H1 (cell line): ENCODE measurements around the gene SPSB3. TPM values are rescaled to one million over a fixed set of nuclear protein-coding genes. Genes with fewer than 3 reads are reported as not detected.

Source experiments
- CTCF ChIA-PET: fragments of 300-600 bp; sonication (Branson Sonifier 250); formaldehyde crosslinking; loops from one replicate; lab custom pipeline; 2021; ENCODE audit not compliant: partially characterized antibody; lab: Charles Lee
- POLR2A ChIA-PET: fragments of 300-600 bp; sonication (Branson Sonifier 250); formaldehyde crosslinking; loops from one replicate; lab custom pipeline; 2021; ENCODE audit warnings: inconsistent platforms; ENCODE audit not compliant: partially characterized antibody; lab: Charles Lee
- DNase-seq, 2 experiments: peaks; one replicate each; pipeline versions ENCODE4 v3.0.0 to v3.0.0-alpha.2; 2010 to 2022; ENCODE audit warnings: low spot score in 2 of 2, low read depth in 1 of 2, mixed read lengths in 1 of 2
- FAIRE-seq: peaks from 2 replicates; lab custom pipeline; 2011; peaks lifted over from hg19 to GRCh38; lab: Jason Lieb, UNC
- H2AFZ ChIP-seq: 2 replicates; pipeline ENCODE4 v1.8.1; 2012; ENCODE audit warnings: low read length, inconsistent platforms
- H2AK5ac ChIP-seq: 2 replicates; pipeline ENCODE4 v1.6.1; 2013; ENCODE audit warnings: low read depth, low read length
- H2BK120ac ChIP-seq: replicated peaks from 2 replicates; pipeline ENCODE3; 2013; ENCODE audit warnings: low read depth, low read length, inconsistent platforms
- H2BK12ac ChIP-seq: 2 replicates; pipeline ENCODE4 v1.6.1; 2013; ENCODE audit warnings: low read depth, low read length
- H2BK15ac ChIP-seq: 2 replicates; pipeline ENCODE4 v1.6.1; 2013; ENCODE audit warnings: low read length
- H2BK20ac ChIP-seq: 2 replicates; pipeline ENCODE4 v1.6.1; 2013; ENCODE audit warnings: low read length
- H2BK5ac ChIP-seq: 2 replicates; pipeline ENCODE4 v1.6.1; 2013; ENCODE audit warnings: low read depth, low read length
- H3K14ac ChIP-seq: 2 replicates; pipeline ENCODE4 v1.6.1; 2013; ENCODE audit warnings: inconsistent platforms; ENCODE audit not compliant: insufficient read length
- H3K18ac ChIP-seq: 2 replicates; pipeline ENCODE4 v1.6.1; 2013; ENCODE audit warnings: low read length; ENCODE audit errors: extremely low read depth
- H3K23ac ChIP-seq: 2 replicates; pipeline ENCODE4 v1.6.1; 2013; ENCODE audit warnings: inconsistent platforms; ENCODE audit not compliant: insufficient read length
- H3K23me2 ChIP-seq: 2 replicates; pipeline ENCODE4 v1.6.1; 2013; ENCODE audit warnings: low read depth, low read length
- H3K27ac ChIP-seq: 2 replicates; pipeline ENCODE4 v1.6.1; 2011; ENCODE audit warnings: low read depth, low read length, inconsistent platforms
- H3K27me3 ChIP-seq, 4 experiments: replicated peaks in 1 of 4; 1 replicate in 1 of 4; 2 replicates in 3 of 4; pipeline versions ENCODE4 v1.6.1 to v1.8.1; 2011 to 2013; ENCODE audit warnings: low read length in 3 of 4, mild to moderate bottlenecking in 3 of 4, inconsistent platforms in 2 of 4, mixed read lengths in 2 of 4, moderate library complexity in 1 of 4; ENCODE audit not compliant: control insufficient read depth in 3 of 4, insufficient read depth in 3 of 4; ENCODE audit errors: extremely low read depth in 1 of 4
- H3K36me3 ChIP-seq, 4 experiments: 2 replicates each; pipeline versions ENCODE4 v1.6.1 to v1.8.1; 2011 to 2013; ENCODE audit warnings: mild to moderate bottlenecking in 4 of 4, low read length in 3 of 4, moderate library complexity in 2 of 4, control low read depth in 1 of 4, inconsistent platforms in 1 of 4; ENCODE audit not compliant: insufficient read depth in 4 of 4, control insufficient read depth in 2 of 4
- H3K4ac ChIP-seq: replicated peaks from 2 replicates; pipeline ENCODE3; 2013; ENCODE audit warnings: low read length, low read depth, mixed read lengths, inconsistent platforms; ENCODE audit not compliant: insufficient read length
- H3K4me1 ChIP-seq, 4 experiments: replicated peaks in 1 of 4; 1 replicate in 1 of 4; 2 replicates in 3 of 4; pipeline versions ENCODE4 v1.6.1 to v1.8.1; 2011 to 2013; ENCODE audit warnings: low read length in 3 of 4, inconsistent platforms in 2 of 4, mixed read lengths in 1 of 4; ENCODE audit not compliant: insufficient read depth in 4 of 4, control insufficient read depth in 3 of 4
- H3K4me2 ChIP-seq, 2 experiments: 2 replicates each; pipeline versions ENCODE4 v1.6.1 to v1.8.1; 2011 to 2013; ENCODE audit warnings: low read depth in 2 of 2, low read length in 2 of 2, control low read depth in 1 of 2, inconsistent platforms in 1 of 2, mild to moderate bottlenecking in 1 of 2; ENCODE audit not compliant: insufficient read depth in 1 of 2
- H3K4me3 ChIP-seq, 4 experiments: fragments of 200-600, 300-600 bp in 1 of 4; sonication (generic), shearing (Covaris generic), sonication (Bioruptor Twin) in 1 of 4; 2 replicates each; pipeline versions ENCODE4 v1.5.1 to v1.8.1; 2011 to 2016; ENCODE audit warnings: low read length in 4 of 4, low read depth in 3 of 4, control low read depth in 2 of 4, inconsistent platforms in 2 of 4, mild to moderate bottlenecking in 2 of 4, mixed read lengths in 1 of 4, moderate library complexity in 1 of 4; ENCODE audit not compliant: insufficient read depth in 2 of 4; ENCODE audit errors: extremely low read depth in 1 of 4
- H3K56ac ChIP-seq: replicated peaks from 2 replicates; pipeline ENCODE3; 2013; ENCODE audit warnings: low read depth, mild to moderate bottlenecking, mixed read lengths, low read length, inconsistent platforms; ENCODE audit not compliant: insufficient read length
- H3K79me1 ChIP-seq: 2 replicates; pipeline ENCODE4 v1.6.1; 2013; ENCODE audit warnings: low read depth, low read length, control low read depth
- H3K79me2 ChIP-seq, 2 experiments: 2 replicates each; pipeline versions ENCODE4 v1.6.1 to v1.8.1; 2012 to 2013; ENCODE audit warnings: low read length in 2 of 2, mild to moderate bottlenecking in 2 of 2, inconsistent platforms in 1 of 2; ENCODE audit not compliant: insufficient read depth in 2 of 2, control insufficient read depth in 1 of 2
- H3K9ac ChIP-seq, 4 experiments: replicated peaks in 1 of 4; 1 replicate in 1 of 4; 2 replicates in 3 of 4; pipeline versions ENCODE4 v1.6.1 to v1.8.1; 2011 to 2013; ENCODE audit warnings: low read depth in 3 of 4, low read length in 3 of 4, control low read depth in 2 of 4, mild to moderate bottlenecking in 2 of 4, moderate library complexity in 2 of 4, inconsistent platforms in 1 of 4; ENCODE audit errors: extremely low read depth in 1 of 4
- H3K9me3 ChIP-seq, 2 experiments: 2 replicates each; pipeline versions ENCODE4 v1.6.1 to v1.8.1; 2012 to 2013; ENCODE audit warnings: mild to moderate bottlenecking in 2 of 2, moderate library complexity in 2 of 2, control low read depth in 1 of 2, inconsistent platforms in 1 of 2, low read depth in 1 of 2, low read length in 1 of 2, mixed read lengths in 1 of 2; ENCODE audit not compliant: insufficient read depth in 2 of 2
- H4K20me1 ChIP-seq, 2 experiments: replicated peaks in 1 of 2; 2 replicates each; pipeline versions ENCODE3 to v1.8.1; 2011 to 2013; ENCODE audit warnings: inconsistent platforms in 2 of 2, low read length in 2 of 2, mild to moderate bottlenecking in 1 of 2; ENCODE audit not compliant: insufficient read depth in 2 of 2, control insufficient read depth in 1 of 2
- H4K5ac ChIP-seq: 2 replicates; pipeline ENCODE4 v1.6.1; 2013; ENCODE audit warnings: low read length, low read depth, mixed read lengths, inconsistent platforms; ENCODE audit not compliant: insufficient read length
- H4K8ac ChIP-seq: 2 replicates; pipeline ENCODE4 v1.8.0; 2013; ENCODE audit warnings: mild to moderate bottlenecking, moderate library complexity, low read length, inconsistent platforms; ENCODE audit not compliant: insufficient read depth; ENCODE audit errors: extremely low read depth
- H4K91ac ChIP-seq: replicated peaks from 2 replicates; pipeline ENCODE3; 2013; ENCODE audit warnings: low read length, mixed read lengths, inconsistent platforms; ENCODE audit not compliant: insufficient read length
- BRCA1 ChIP-seq: IDR thresholded peaks from 2 replicates; pipeline ENCODE4 v1.6.1; 2012; ENCODE audit warnings: low read depth, low read length, improper control_type of control experiment
- CREB1 ChIP-seq: IDR thresholded peaks from 2 replicates; pipeline ENCODE4 v1.6.1; 2012; ENCODE audit warnings: inconsistent platforms
- CTBP2 ChIP-seq: IDR thresholded peaks from 2 replicates; pipeline ENCODE4 v1.7.0; 2011; ENCODE audit warnings: borderline replicate concordance, mild to moderate bottlenecking, moderate library complexity, mixed read lengths, low read length; ENCODE audit not compliant: insufficient read depth, insufficient read length
- WGBS, 2 experiments: shearing (Covaris generic) in 1 of 2; methylation state at CpG; one replicate each; pipeline versions ENCODE4 v1.1.6 to v1.1.7; 2013 to 2015; ENCODE audit warnings: low lambda C conversion rate in 2 of 2, mixed read lengths in 2 of 2, inconsistent platforms in 1 of 2, low coverage in 1 of 2, missing lambda C conversion rate in 1 of 2; ENCODE audit not compliant: insufficient replicate concordance in 2 of 2, insufficient coverage in 1 of 2, insufficient read length in 1 of 2; ENCODE audit errors: extremely low coverage in 1 of 2, missing lambda C conversion rate in 1 of 2; 5-methylcytosine and 5-hydroxymethylcytosine counted together
- long read RNA-seq, 2 experiments: library from RNA in 1 of 2; library from capped mRNA in 1 of 2; stranded (forward); transcript quantifications; one replicate each; pipeline ENCODE4 v2.0.0, GENCODE V29; 2021; ENCODE audit warnings: inconsistent platforms in 1 of 2
- polyA minus RNA-seq, 3 experiments: library from RNA; depleted of rRNA, polyadenylated mRNA; stranded (reverse); fragments of >200 nt; gene quantifications; 1 replicate in 2 of 3; 2 replicates in 1 of 3; pipeline ENCODE4 v1.2.3, GENCODE V29; 2011
- polyA plus RNA-seq, 7 experiments: library from polyadenylated mRNA; depleted of rRNA in 3 of 7; stranded (reverse) in 5 of 7; unstranded in 2 of 7; fragments of >200 nt in 5 of 7; fragments of 200-250 nt in 2 of 7; gene quantifications; 1 replicate in 5 of 7; 2 replicates in 1 of 7; 4 replicates in 1 of 7; pipeline versions ENCODE4 v1.2.1 to v1.2.3, GENCODE V29; 2011 to 2013; ENCODE audit warnings: missing spikeins in 2 of 7, mixed read lengths in 2 of 7
- total RNA-seq: library from RNA; stranded (reverse); fragmentation: NEBNext Ultra II Directional; extraction: Animal tissue kit (Norgen Biotek cat#: 25700); gene quantifications from 2 replicates; pipeline ENCODE4 v1.2.1, GENCODE V29; 2021
- TF ChIP-seq, protein P1 (sequence below), 3 experiments: IDR thresholded peaks; 1 replicate in 2 of 3; 2 replicates in 1 of 3; pipeline versions ENCODE4 v1.5.1 to v1.6.1; 2011; ENCODE audit warnings: low read length in 3 of 3, mild to moderate bottlenecking in 3 of 3, inconsistent platforms in 2 of 3, low read depth in 1 of 3, moderate library complexity in 1 of 3; ENCODE audit not compliant: insufficient read depth in 1 of 3; ENCODE audit errors: control extremely low read depth in 1 of 3

Gene SPSB3
- total RNA-seq (22.5 and 25.3 TPM in 2 replicates), polyA plus RNA-seq (2011; rRNA removed) (37.8 and 60.1 TPM in 2 replicates), polyA minus RNA-seq (2011; rRNA and poly(A)+ RNA removed) (9.8 and 10.4 TPM in 2 replicates)
- polyA plus RNA-seq (2011; cell fraction: cytosol; rRNA removed): 45.6 TPM
- polyA plus RNA-seq (2011; cell fraction: nucleus; rRNA removed): 113 TPM
- polyA plus RNA-seq (2012, experiment 1 of 2): 24.3 to 39.4 TPM (median 30.0 TPM) in 4 replicates
- polyA plus RNA-seq (2012, experiment 2 of 2): 20.6 TPM
- polyA plus RNA-seq (2013, experiment 1 of 2): 19.3 TPM
- polyA plus RNA-seq (2013, experiment 2 of 2): 16.6 TPM
- polyA minus RNA-seq (2011; cell fraction: cytosol; rRNA and poly(A)+ RNA removed): 12.6 TPM
- polyA minus RNA-seq (2011; cell fraction: nucleus; rRNA and poly(A)+ RNA removed): 24.4 TPM
- long read RNA-seq, experiment 1, transcript SPSB3-208 (7 exons, 1,784 nt): minor isoform, 5 of 25 reads
- long read RNA-seq, experiment 1, transcript SPSB3-201 (6 exons, 1,449 nt): major isoform, 9 of 25 reads
- long read RNA-seq, experiment 1, partial matches to known transcripts: 3 of 25 reads
- long read RNA-seq, experiment 1, other reads (novel, unspliced or antisense): 7 of 25 reads
- long read RNA-seq, experiment 2, transcript SPSB3-208 (7 exons, 1,784 nt): major isoform, 11 of 26 reads
- long read RNA-seq, experiment 2, partial matches to known transcripts: 1 of 26 reads
- long read RNA-seq, experiment 2, other reads (novel, unspliced or antisense): 4 of 26 reads

DNA sequence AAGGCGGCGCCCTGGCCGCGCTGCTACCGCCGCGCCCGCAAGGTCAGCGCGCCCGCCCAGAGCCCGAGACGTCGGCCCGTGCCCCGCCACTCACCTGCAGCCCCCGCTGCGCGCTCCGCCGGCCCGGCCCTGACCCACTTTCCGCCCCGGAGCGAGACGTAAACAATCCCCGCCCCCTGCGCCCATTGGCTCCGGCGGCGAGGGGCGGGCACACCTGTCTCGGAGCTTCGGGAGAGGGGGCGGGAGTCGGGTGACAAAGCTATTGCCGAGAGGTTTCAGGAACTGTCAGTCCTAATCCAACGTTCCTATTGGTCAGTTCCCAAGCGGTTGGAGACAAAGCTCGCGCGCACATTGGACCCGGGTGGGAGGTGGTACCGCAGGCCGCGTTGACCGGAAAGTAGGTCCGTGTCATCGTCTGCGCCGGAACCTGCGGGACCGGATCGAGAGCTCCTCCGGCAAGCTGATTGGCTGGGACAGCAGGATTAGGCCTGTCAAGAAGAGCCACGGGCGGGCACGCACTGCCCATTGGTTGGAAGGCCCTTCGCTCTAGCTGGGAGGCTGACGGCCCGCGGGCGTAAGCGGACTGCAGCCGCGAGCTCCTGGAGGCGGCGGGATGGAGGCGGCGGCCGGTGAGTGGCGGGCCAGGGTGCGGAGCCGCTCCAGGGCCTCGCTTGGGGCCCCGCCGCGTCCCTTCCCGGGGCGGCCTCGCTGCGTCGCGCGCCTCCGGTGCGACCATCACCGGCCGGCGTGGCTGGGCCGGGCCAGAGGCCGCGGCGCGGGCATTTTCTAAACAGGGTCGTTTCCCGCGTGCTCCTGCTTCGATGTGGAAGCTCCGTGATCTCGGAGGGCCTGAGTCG lies at the start of gene SPSB3, which contains the start of gene NUBP2:
Gene SPSB3 (minus strand): TSS at position 164 of the 857 bp plus-strand sequence. CDS start 1,088 bp downstream, outside the sequence.
Gene NUBP2 (plus strand): TSS at position 553 of the 857 bp plus-strand sequence. CDS start 61 bp downstream, at position 614.
- Histone ChIP-seq H3K27ac (peak within 1 kb of the TSS; percentile 39; the same call in 1 of the 2 replicates), H3K27me3 (no peaks in the 10 kb centered on the region), H2BK120ac (no peak within 1 kb of the TSS), H2BK12ac (no peak within 1 kb of the TSS), H3K4me3 (peak within 1 kb of the TSS; percentile 88 to 98 (median 92)), H4K5ac (peak within 1 kb of the TSS; percentile 5), H3K4me1 (peaks cover 0 to 7% (median 4%) of the 10 kb centered on the region in 4 experiments; a peak in 5 of 7 replicates), H2BK5ac (no peak within 1 kb of the TSS; the same call in 1 of the 2 replicates), H2BK20ac (no peak within 1 kb of the TSS), H4K91ac (no peak within 1 kb of the TSS), H3K23ac (no peak within 1 kb of the TSS), H3K4ac (no peak within 1 kb of the TSS), H2AK5ac (no peak within 1 kb of the TSS), H4K8ac (peak within 1 kb of the TSS; percentile 92; the same call in 1 of the 2 replicates), H3K56ac (no peak within 1 kb of the TSS), H3K79me2 (peaks cover 0 to 35% of the 10 kb centered on the region in 2 experiments; a peak in 3 of 4 replicates), H2BK15ac (no peak within 1 kb of the TSS), H3K18ac (no peak within 1 kb of the TSS; the same call in 1 of the 2 replicates), H2AFZ (no peak within 1 kb of the TSS), H4K20me1 (peaks cover 20 to 38% of the 10 kb centered on the region in 2 experiments), H3K79me1 (peaks cover 19% of the 10 kb centered on the region), H3K9me3 (no peaks in the 10 kb centered on the region), H3K36me3 (peaks cover 0 to 14% (median under 1%) of the 10 kb centered on the region in 4 experiments; a peak in 4 of 8 replicates), H3K9ac (peak within 1 kb of the TSS; percentile 62 to 90 (median 77)), H3K4me2 (peak within 1 kb of the TSS; percentile 81 to 92), H3K14ac (no peak within 1 kb of the TSS), H3K23me2 (peaks cover 3% of the 10 kb centered on the region; the same call in 1 of the 2 replicates)
- FAIRE-seq: peak; percentile 96
- WGBS, 2 experiments: 2% methylated on average over 59 of the region's 102 CpGs; no CpG with 5 or more reads in 1 of the 2 experiments
- ChIA-PET CTCF (interaction anchor here (0.6 to 2.4 kb wide), 10 partner anchors 8 to 198 kb away, joined by 3 to 14 read pairs (median 4); partner anchors contain the start of genes IGFALS and NME3), POLR2A (interaction anchor here (0.6 to 12.0 kb wide), 18 partner anchors 10 to 466 kb away, joined by 3 to 246 read pairs (median 4); partner anchors contain the start of genes EME2, FAHD1, HAGH and IGFALS)
- DNase-seq: peak; percentile 94 to 100
- TF ChIP-seq BRCA1 (no peak), CREB1 (peak; percentile 98), CTBP2 (peak; percentile 56)
- TF ChIP-seq, protein P1, sequence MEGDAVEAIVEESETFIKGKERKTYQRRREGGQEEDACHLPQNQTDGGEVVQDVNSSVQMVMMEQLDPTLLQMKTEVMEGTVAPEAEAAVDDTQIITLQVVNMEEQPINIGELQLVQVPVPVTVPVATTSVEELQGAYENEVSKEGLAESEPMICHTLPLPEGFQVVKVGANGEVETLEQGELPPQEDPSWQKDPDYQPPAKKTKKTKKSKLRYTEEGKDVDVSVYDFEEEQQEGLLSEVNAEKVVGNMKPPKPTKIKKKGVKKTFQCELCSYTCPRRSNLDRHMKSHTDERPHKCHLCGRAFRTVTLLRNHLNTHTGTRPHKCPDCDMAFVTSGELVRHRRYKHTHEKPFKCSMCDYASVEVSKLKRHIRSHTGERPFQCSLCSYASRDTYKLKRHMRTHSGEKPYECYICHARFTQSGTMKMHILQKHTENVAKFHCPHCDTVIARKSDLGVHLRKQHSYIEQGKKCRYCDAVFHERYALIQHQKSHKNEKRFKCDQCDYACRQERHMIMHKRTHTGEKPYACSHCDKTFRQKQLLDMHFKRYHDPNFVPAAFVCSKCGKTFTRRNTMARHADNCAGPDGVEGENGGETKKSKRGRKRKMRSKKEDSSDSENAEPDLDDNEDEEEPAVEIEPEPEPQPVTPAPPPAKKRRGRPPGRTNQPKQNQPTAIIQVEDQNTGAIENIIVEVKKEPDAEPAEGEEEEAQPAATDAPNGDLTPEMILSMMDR (IDR thresholded peaks at IDR 0.05; ENCODE audit: control extremely low read depth in 1 of 3, insufficient read depth in 1 of 3, low read depth in 1 of 3, low read length in 3 of 3): no peak
